ENCODE results near the gene EZH1. TPM values are rescaled to one million over a fixed set of nuclear protein-coding genes. Genes with fewer than 3 reads are reported as not detected.

EZH1 gene
- total RNA-seq, 1 experiment from 2014 or later: 17.7 TPM

GRCh38 chr17:42655528-42655927 lies 89.3 kb downstream of the EZH1 start:
- Histone ChIP-seq H3K9me3 (ENCODE audit: control insufficient read depth, insufficient read depth, low read depth, low read length) (no peaks in the 10 kb centered on the region), H3K27ac (ENCODE audit: low read length) (no peak overlapping the region), H3K4me3 (ENCODE audit: low read depth in 2 of 2, low read length in 2 of 2) (no peak overlapping the region), H3K36me3 (ENCODE audit: control insufficient read depth, insufficient read depth, low read length) (no peaks in the 10 kb centered on the region; the same call in 1 of the 2 replicates), H3K4me1 (ENCODE audit: control insufficient read depth, insufficient read depth, low read length) (peaks cover 5% of the 10 kb centered on the region), H3K27me3 (ENCODE audit: control insufficient read depth, insufficient read depth, low read length) (no peaks in the 10 kb centered on the region)
- no peak for TF ChIP-seq TCF7L2 (IDR thresholded peaks at IDR 0.05; ENCODE audit: low read depth, low read length)
- TF ChIP-seq SIN3A (IDR thresholded peaks at IDR 0.05; ENCODE audit: borderline replicate concordance, insufficient read depth, low read depth, low read length): no peak
- no peak for TF ChIP-seq REST (IDR thresholded peaks at IDR 0.05; ENCODE audit: insufficient read depth in 1 of 2, low read depth in 2 of 2, low read length in 1 of 2)
- no peak for TF ChIP-seq CTCF (IDR thresholded peaks at IDR 0.05)
- TF ChIP-seq POLR2AphosphoS5 (IDR thresholded peaks at IDR 0.05; ENCODE audit: low read depth, low read length): no peak
- no TSS peak for BruUV-seq (replicated peaks)
- CTCF ChIA-PET: no interaction called here
- DNase-seq (ENCODE audit: low read depth, low spot score) (no peak), ATAC-seq (no peak)
- intact Hi-C loops (cut with micrococcal nuclease; ENCODE audit: unreplicated experiment): no loop called here
- in situ Hi-C loops (cut with HindIII; ENCODE audit: low pct_unique_long_range_greater_than_20kb, low sequenced_read_pairs): no loop called here
- POLR2A ChIA-PET: no interaction called here

- H3K4me1 ChIP-seq (ENCODE audit: control insufficient read depth, insufficient read depth, low read length): no peaks in the 10 kb centered on the region
- no peaks in the 10 kb centered on the region for H3K36me3 ChIP-seq (ENCODE audit: control insufficient read depth, insufficient read depth, low read length)
- H3K27me3 ChIP-seq (ENCODE audit: control insufficient read depth, insufficient read depth, low read length): no peaks in the 10 kb centered on the region
- peak overlapping the region; percentile 10 to 21 for H3K4me3 ChIP-seq (ENCODE audit: low read depth in 2 of 2, low read length in 2 of 2)
- no TSS peak for BruUV-seq (replicated peaks)
- in situ Hi-C loops (cut with HindIII; ENCODE audit: low pct_unique_long_range_greater_than_20kb, low sequenced_read_pairs): no loop called here
- intact Hi-C loops (cut with micrococcal nuclease; ENCODE audit: unreplicated experiment): no loop called here
- DNase-seq (ENCODE audit: low read depth, low spot score): no peak
- ChIA-PET POLR2A (no interaction called here), CTCF (interaction anchor here (0.8 kb wide), 1 partner anchor 35 kb away, joined by 3 read pairs; no protein-coding TSS in a partner anchor)
- peak overlapping the region; percentile 42; the same call in 1 of the 2 replicates for H3K27ac ChIP-seq (ENCODE audit: low read length)
- ATAC-seq: peak; percentile 49; the same call in 1 of the 2 replicates
- TF ChIP-seq CTCF (IDR thresholded peaks at IDR 0.05) (no peak), REST (IDR thresholded peaks at IDR 0.05; ENCODE audit: insufficient read depth in 1 of 2, low read depth in 2 of 2, low read length in 1 of 2) (no peak), POLR2AphosphoS5 (IDR thresholded peaks at IDR 0.05; ENCODE audit: low read depth, low read length) (no peak), TCF7L2 (IDR thresholded peaks at IDR 0.05; ENCODE audit: low read depth, low read length) (no peak), SIN3A (IDR thresholded peaks at IDR 0.05; ENCODE audit: borderline replicate concordance, insufficient read depth, low read depth, low read length) (no peak)
- no peaks in the 10 kb centered on the region for H3K9me3 ChIP-seq (ENCODE audit: control insufficient read depth, insufficient read depth, low read depth, low read length)
These were observed 91.4 kb downstream of the EZH1 start for GRCh38 chr17:42653179-42654124.
